IgD-negative memory B cell (primary cell): ENCODE data around the gene ADGRF4. TPM values are rescaled to one million over a fixed set of nuclear protein-coding genes. Genes with fewer than 3 reads are reported as not detected.

ENCODE experiments used
- H3K27ac Mint-ChIP-seq, 3 donors: one replicate each; pipeline ENCODE4 v1.8.0; 2020 to 2022; ENCODE audit warnings: mild to moderate bottlenecking in 3 of 3, mixed read lengths in 3 of 3, moderate library complexity in 1 of 3
- H3K27me3 Mint-ChIP-seq: one replicate; pipeline ENCODE4 v1.8.0; 2021; ENCODE audit warnings: mixed read lengths
- H3K36me3 Mint-ChIP-seq: one replicate; pipeline ENCODE4 v1.8.0; 2020; ENCODE audit warnings: mild to moderate bottlenecking, mixed read lengths
- H3K4me1 Mint-ChIP-seq, 3 donors: one replicate each; pipeline ENCODE4 v1.8.0; 2020 to 2022; ENCODE audit warnings: mixed read lengths in 3 of 3, mild to moderate bottlenecking in 1 of 3
- H3K4me3 Mint-ChIP-seq, 4 donors: one replicate each; pipeline ENCODE4 v1.8.0; 2020 to 2022; ENCODE audit warnings: mild to moderate bottlenecking in 4 of 4, mixed read lengths in 4 of 4, moderate library complexity in 3 of 4
- H3K9me3 Mint-ChIP-seq, 3 donors: one replicate each; pipeline ENCODE4 v1.8.0; 2020 to 2021; ENCODE audit warnings: mixed read lengths in 3 of 3, mild to moderate bottlenecking in 1 of 3
- polyA plus RNA-seq: library from polyadenylated mRNA; unstranded; fragments of 300-500 nt; fragmentation: Illumina TruSeq; gene quantifications from one replicate; pipeline ENCODE4 v1.2.3, GENCODE V29; 2021

The ADGRF4 gene
- polyA plus RNA-seq, 1 donor from 2014 or later = not detected

DNA sequence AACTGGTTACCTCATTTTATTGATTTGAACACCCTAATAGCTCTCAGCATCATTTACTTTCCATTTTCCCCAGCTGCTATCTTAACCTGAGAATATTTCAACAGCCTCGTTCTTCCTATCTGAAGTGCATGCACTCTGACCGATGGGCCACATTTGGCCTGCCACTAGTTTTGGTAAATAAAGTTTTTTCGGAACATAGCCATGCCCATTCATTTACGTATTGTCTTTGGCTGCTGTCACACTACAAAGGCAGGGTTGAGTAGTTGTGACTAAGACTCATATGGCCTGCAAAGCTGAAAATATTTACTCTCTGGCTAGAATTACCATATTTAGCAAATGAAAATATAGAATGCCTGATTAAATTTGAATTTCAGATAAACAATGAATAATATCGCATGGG is 10.8 kb downstream of the ADGRF4 start:
- Mint-ChIP-seq H3K9me3 (no peaks in the 10 kb centered on the region), H3K27ac (no peak overlapping the region), H3K27me3 (peaks cover 2% of the 10 kb centered on the region), H3K4me1 (peaks cover 0 to 1% (median 0%) of the 10 kb centered on the region in 3 donors), H3K4me3 (no peak overlapping the region), H3K36me3 (no peaks in the 10 kb centered on the region)

DNA sequence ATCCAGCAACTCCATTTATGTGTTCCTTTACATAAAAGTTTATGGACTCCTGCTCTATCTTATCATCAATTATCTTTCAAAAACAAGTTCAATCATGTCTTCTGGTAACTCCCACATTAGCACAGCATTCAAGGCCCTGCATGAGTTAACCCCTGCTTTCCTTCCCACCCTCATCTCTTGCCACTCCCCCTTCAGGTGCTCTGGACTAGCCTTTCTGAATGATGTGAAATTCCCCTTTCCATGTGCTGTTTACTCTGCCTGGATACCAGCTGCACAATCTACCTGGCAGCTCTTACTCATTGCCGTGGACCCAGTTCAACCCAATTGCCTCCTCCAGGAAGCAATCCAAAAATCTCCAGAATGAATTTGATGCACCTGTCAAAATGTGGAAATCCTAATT is 11.9 kb downstream of the ADGRF4 start:
- H3K9me3 Mint-ChIP-seq = no peaks in the 10 kb centered on the region
- H3K4me3 Mint-ChIP-seq = no peak overlapping the region
- H3K4me1 Mint-ChIP-seq = peaks cover 0 to 1% (median 0%) of the 10 kb centered on the region in 3 donors
- H3K27me3 Mint-ChIP-seq = peaks cover 4% of the 10 kb centered on the region
- H3K27ac Mint-ChIP-seq = no peak overlapping the region
- H3K36me3 Mint-ChIP-seq = no peaks in the 10 kb centered on the region

- Mint-ChIP-seq H3K27ac (no peak overlapping the region), H3K27me3 (peaks cover 1% of the 10 kb centered on the region), H3K4me3 (no peak overlapping the region), H3K9me3 (no peaks in the 10 kb centered on the region), H3K4me1 (no peaks in the 10 kb centered on the region), H3K36me3 (no peaks in the 10 kb centered on the region)
Measured at GRCh38 chr6:47713200-47713599, 14.8 kb downstream of the ADGRF4 start.

DNA sequence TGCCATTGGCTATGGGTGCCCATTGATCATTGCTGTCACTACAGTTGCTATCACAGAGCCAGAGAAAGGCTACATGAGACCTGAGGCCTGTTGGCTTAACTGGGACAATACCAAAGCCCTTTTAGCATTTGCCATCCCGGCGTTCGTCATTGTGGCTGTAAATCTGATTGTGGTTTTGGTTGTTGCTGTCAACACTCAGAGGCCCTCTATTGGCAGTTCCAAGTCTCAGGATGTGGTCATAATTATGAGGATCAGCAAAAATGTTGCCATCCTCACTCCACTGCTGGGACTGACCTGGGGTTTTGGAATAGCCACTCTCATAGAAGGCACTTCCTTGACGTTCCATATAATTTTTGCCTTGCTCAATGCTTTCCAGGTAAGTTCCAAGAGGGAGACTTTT is 16.4 kb downstream of the ADGRF4 start:
- no peaks in the 10 kb centered on the region for H3K9me3 Mint-ChIP-seq

GRCh38 chr6:47715782-47716181 is 17.4 kb downstream of the ADGRF4 start:
- Mint-ChIP-seq H3K4me3 (no peak overlapping the region), H3K4me1 (no peaks in the 10 kb centered on the region), H3K27ac (no peak overlapping the region), H3K36me3 (no peaks in the 10 kb centered on the region), H3K27me3 (peaks cover 6% of the 10 kb centered on the region), H3K9me3 (no peaks in the 10 kb centered on the region)

More for the DNA sequence above, 16.4 kb downstream of the ADGRF4 start:
- Mint-ChIP-seq H3K36me3 (no peaks in the 10 kb centered on the region), H3K4me1 (no peaks in the 10 kb centered on the region), H3K27ac (no peak overlapping the region), H3K27me3 (peaks cover 1% of the 10 kb centered on the region), H3K4me3 (no peak overlapping the region)

DNA sequence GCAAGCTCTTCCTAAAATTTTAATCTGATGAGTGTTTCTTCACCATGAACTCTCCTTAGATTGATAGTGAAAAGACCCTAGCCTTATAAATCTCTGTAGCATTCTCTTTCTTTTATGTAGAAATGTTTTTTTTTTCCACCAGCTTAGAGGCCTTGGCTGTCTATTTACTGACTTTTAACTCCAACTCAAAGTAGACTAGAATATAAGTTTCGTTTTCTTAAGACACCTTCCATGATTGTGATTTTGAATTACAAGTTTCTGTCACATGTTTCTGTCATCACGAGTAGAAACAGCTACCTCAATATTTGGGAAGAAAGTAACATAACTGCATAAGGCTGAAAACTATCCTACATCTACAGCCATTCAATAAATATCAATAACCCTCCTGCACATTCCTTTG is 17.8 kb downstream of the ADGRF4 start:
- Mint-ChIP-seq H3K36me3 (no peaks in the 10 kb centered on the region), H3K27me3 (peaks cover 6% of the 10 kb centered on the region), H3K4me3 (no peak overlapping the region), H3K4me1 (no peaks in the 10 kb centered on the region), H3K27ac (no peak overlapping the region), H3K9me3 (no peaks in the 10 kb centered on the region)

DNA sequence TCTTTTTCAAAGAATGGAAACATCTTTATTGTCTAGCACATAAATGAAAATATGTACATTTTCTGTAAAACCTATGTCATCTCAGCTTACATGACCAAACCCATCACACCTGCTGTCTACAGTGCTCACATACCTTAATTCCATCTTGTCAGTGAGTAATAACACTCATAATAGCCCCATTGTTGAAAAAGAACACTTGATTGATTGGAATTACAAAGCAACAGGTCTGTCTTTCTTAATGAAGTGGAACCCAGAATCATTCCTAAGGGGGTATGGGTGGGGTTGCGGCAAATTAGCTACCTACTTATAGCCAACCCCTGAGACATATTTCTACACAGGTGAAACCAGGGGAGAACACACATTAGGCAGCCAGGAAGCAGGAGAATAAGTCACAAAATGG is 20.2 kb downstream of the ADGRF4 start:
- Mint-ChIP-seq H3K4me1 (no peaks in the 10 kb centered on the region), H3K36me3 (no peaks in the 10 kb centered on the region), H3K27me3 (peaks cover 6% of the 10 kb centered on the region), H3K4me3 (no peak overlapping the region), H3K9me3 (no peaks in the 10 kb centered on the region), H3K27ac (no peak overlapping the region)

GRCh38 chr6:47721189-47721588 is 22.8 kb downstream of the ADGRF4 start:
- Mint-ChIP-seq H3K27ac (no peak overlapping the region), H3K4me1 (no peaks in the 10 kb centered on the region), H3K36me3 (no peaks in the 10 kb centered on the region), H3K9me3 (no peaks in the 10 kb centered on the region), H3K4me3 (no peak overlapping the region), H3K27me3 (peaks cover 5% of the 10 kb centered on the region)

DNA sequence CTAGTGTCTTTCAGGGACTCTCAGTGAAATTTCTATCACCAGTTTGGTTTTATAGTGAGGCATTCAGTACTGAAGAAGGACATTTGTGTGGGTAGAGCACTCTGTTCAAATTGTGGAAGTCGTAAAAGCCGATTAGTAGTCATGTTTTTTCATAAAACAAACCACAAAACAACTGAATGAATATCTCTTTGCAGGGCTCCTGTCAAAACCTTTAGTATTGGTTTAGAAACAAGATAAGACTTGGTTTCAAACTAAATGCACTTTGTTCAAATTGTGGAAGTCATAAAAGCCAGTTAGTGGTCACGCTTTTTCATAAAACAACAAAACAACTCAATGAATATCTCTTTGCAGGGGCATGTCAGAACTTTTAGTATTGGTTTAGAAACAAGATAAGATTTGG is 23.8 kb downstream of the ADGRF4 start:
- Mint-ChIP-seq H3K36me3 (no peaks in the 10 kb centered on the region), H3K9me3 (peaks cover 0 to 2% (median under 1%) of the 10 kb centered on the region in 3 donors), H3K4me3 (no peak overlapping the region), H3K27me3 (peaks cover 6% of the 10 kb centered on the region), H3K27ac (no peak overlapping the region), H3K4me1 (no peaks in the 10 kb centered on the region)

DNA sequence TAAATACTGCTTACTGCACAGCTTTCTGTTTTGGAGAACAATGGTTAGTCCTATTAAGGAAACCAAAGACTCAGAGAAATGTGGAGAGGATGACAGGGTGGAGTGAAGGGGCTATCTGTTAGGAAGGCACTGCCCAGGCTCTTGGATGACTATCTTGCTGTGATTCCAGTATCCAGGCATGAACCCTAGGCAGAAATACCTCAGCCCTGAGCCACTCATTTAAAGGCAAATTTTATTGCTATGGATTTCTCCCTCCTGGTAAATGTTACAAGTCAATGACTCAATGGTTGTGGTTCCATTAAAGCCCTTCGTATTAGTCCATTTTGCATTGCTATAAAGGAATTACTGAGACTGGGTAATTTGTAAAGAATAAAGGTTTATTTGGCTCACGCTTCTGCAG is 25.9 kb downstream of the ADGRF4 start:
- Mint-ChIP-seq H3K27me3 (peaks cover 6% of the 10 kb centered on the region), H3K27ac (no peak overlapping the region), H3K36me3 (peaks cover 3% of the 10 kb centered on the region), H3K4me1 (no peaks in the 10 kb centered on the region), H3K9me3 (peaks cover 0 to 4% (median 2%) of the 10 kb centered on the region in 3 donors), H3K4me3 (no peak overlapping the region)

DNA sequence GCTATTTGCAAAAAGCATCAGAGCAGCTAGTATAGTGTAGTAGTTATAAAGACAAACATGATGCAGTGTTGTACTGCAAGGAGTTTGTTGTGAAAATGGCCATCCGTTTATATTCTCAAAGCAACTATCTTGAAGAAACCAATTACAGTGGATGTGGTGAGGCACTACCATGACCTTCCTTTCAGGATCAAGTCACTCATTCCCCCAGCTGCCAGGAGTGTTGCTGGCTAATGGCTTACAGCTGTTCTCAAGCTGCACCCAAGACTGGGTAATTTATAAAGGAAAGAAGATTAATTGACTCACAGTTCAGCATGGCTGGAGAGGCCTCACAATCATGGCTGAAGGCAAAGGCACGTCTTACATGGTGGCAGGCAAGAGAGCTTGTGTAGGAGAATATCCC is 29.0 kb downstream of the ADGRF4 start:
- Mint-ChIP-seq H3K9me3 (peaks cover 0 to 4% (median 2%) of the 10 kb centered on the region in 3 donors), H3K27me3 (peaks cover 3% of the 10 kb centered on the region), H3K4me1 (no peaks in the 10 kb centered on the region), H3K27ac (no peak overlapping the region), H3K36me3 (peaks cover 3% of the 10 kb centered on the region), H3K4me3 (no peak overlapping the region)

GRCh38 chr6:47729019-47729418 is 30.6 kb downstream of the ADGRF4 start:
- H3K4me3 Mint-ChIP-seq = no peak overlapping the region

GRCh38 chr6:47729457-47729856 is 31.1 kb downstream of the ADGRF4 start:
- Mint-ChIP-seq H3K9me3 (peaks cover 0 to 4% (median 2%) of the 10 kb centered on the region in 3 donors), H3K4me3 (no peak overlapping the region), H3K27me3 (peaks cover 3% of the 10 kb centered on the region), H3K27ac (peak overlapping the region in 1 of 3 donors; percentile 25), H3K36me3 (peaks cover 3% of the 10 kb centered on the region), H3K4me1 (no peaks in the 10 kb centered on the region)

More at GRCh38 chr6:47729019-47729418, 30.6 kb downstream of the ADGRF4 start:
- Mint-ChIP-seq H3K27me3 (peaks cover 3% of the 10 kb centered on the region), H3K9me3 (peaks cover 0 to 4% (median 2%) of the 10 kb centered on the region in 3 donors), H3K4me1 (no peaks in the 10 kb centered on the region), H3K27ac (no peak overlapping the region), H3K36me3 (peaks cover 3% of the 10 kb centered on the region)

DNA sequence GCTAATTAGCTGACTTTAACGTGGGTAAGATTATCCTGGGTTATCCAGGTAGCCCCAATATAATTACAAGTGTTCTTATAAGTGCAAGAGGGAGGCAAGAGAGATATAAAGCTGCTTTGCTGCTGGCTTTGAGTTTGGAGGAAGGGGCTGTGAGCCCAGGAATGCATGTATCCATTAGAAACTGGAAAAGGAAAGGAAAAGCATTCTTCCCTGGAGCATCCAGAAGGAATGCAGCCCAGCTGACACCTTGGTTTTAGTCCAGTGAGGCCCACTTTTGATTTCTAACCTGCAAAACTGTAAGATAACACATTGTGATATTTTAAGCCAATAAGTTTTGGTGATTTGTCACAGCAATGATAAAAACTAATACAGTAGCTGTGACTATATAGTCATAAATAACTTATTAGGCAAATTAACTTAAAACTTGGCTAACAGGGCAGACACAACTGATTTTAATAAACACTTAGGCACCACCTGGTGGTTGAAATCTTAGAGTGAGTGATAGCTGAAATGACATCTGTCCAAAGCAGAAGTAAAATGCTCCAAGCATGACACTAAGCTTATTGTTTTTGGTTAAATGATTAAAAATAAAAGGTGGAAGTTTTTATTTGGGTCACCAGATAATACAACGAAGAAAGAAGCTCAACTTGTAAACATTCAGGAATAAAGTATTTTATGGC is 35.6 kb downstream of the ADGRF4 start:
- H3K27ac Mint-ChIP-seq = no peak overlapping the region
- H3K36me3 Mint-ChIP-seq = no peaks in the 10 kb centered on the region
- no peak overlapping the region for H3K4me3 Mint-ChIP-seq
- H3K9me3 Mint-ChIP-seq = no peaks in the 10 kb centered on the region
- no peaks in the 10 kb centered on the region for H3K4me1 Mint-ChIP-seq
- peaks cover 2% of the 10 kb centered on the region for H3K27me3 Mint-ChIP-seq

- Mint-ChIP-seq H3K4me3 (no peak overlapping the region), H3K27ac (peak overlapping the region in 1 of 3 donors; percentile 50), H3K36me3 (no peaks in the 10 kb centered on the region), H3K4me1 (no peaks in the 10 kb centered on the region), H3K27me3 (no peaks in the 10 kb centered on the region), H3K9me3 (no peaks in the 10 kb centered on the region)
Measured at GRCh38 chr6:47734831-47735481, 36.6 kb downstream of the ADGRF4 start.
